ENCODE results near the gene MKI67.

The MKI67 gene

GRCh38 chr10:128081222-128081621 lies 45.0 kb downstream of the MKI67 start:
- TF ChIP-seq CTCF (IDR thresholded peaks at IDR 0.05; ENCODE audit: low read depth, low read length): no peak
- H3K4me3 ChIP-seq (ENCODE audit: low read depth, low read length): no peak overlapping the region
- in situ Hi-C loops (cut with HindIII; ENCODE audit: low sequenced_read_pairs): no loop called here
- no peak for DNase-seq (ENCODE audit: low read depth, low spot score)

GRCh38 chr10:128080641-128081040 lies 45.6 kb downstream of the MKI67 start:
- DNase-seq (ENCODE audit: low read depth, low spot score): no peak
- in situ Hi-C loops (cut with HindIII; ENCODE audit: low sequenced_read_pairs): no loop called here
- H3K4me3 ChIP-seq (ENCODE audit: low read depth, low read length): no peak overlapping the region
- TF ChIP-seq CTCF (IDR thresholded peaks at IDR 0.05; ENCODE audit: low read depth, low read length): no peak

GRCh38 chr10:128080231-128080630 lies 46.0 kb downstream of the MKI67 start:
- no peak for TF ChIP-seq CTCF (IDR thresholded peaks at IDR 0.05; ENCODE audit: low read depth, low read length)
- DNase-seq (ENCODE audit: low read depth, low spot score): no peak

GRCh38 chr10:128078136-128078969 lies 47.9 kb downstream of the MKI67 start:
- no peak overlapping the region for H3K4me3 ChIP-seq (ENCODE audit: low read depth, low read length)
- TF ChIP-seq CTCF (IDR thresholded peaks at IDR 0.05; ENCODE audit: low read depth, low read length): peak; percentile 87
- DNase-seq (ENCODE audit: low read depth, low spot score): peak; percentile 31
- in situ Hi-C loops (cut with HindIII; ENCODE audit: low sequenced_read_pairs): no loop called here

More at GRCh38 chr10:128080231-128080630, 46.0 kb downstream of the MKI67 start:
- H3K4me3 ChIP-seq (ENCODE audit: low read depth, low read length): no peak overlapping the region
- in situ Hi-C loops (cut with HindIII; ENCODE audit: low sequenced_read_pairs): no loop called here

GRCh38 chr10:128077155-128077875 lies 48.9 kb downstream of the MKI67 start:
- TF ChIP-seq CTCF (IDR thresholded peaks at IDR 0.05; ENCODE audit: low read depth, low read length): no peak
- in situ Hi-C loops (cut with HindIII; ENCODE audit: low sequenced_read_pairs): no loop called here
- no peak overlapping the region for H3K4me3 ChIP-seq (ENCODE audit: low read depth, low read length)
- no peak for DNase-seq (ENCODE audit: low read depth, low spot score)

GRCh38 chr10:128074589-128074988 lies 51.6 kb downstream of the MKI67 start:
- no peak for DNase-seq (ENCODE audit: low read depth, low spot score)
- no peak for TF ChIP-seq CTCF (IDR thresholded peaks at IDR 0.05; ENCODE audit: low read depth, low read length)
- in situ Hi-C loops (cut with HindIII; ENCODE audit: low sequenced_read_pairs): no loop called here
- no peak overlapping the region for H3K4me3 ChIP-seq (ENCODE audit: low read depth, low read length)
